H9 (cell line): ENCODE results near the gene IMMP2L. TPM values are rescaled to one million over a fixed set of nuclear protein-coding genes. Genes with fewer than 3 reads are reported as not detected.
"Not testable (repeated sequence)": the region's sequence is repeated elsewhere in the genome, so short reads cannot be mapped to it uniquely, and the experiment has no call there.

Experiments
- DNase-seq: peaks from one replicate; pipeline ENCODE4 v3.0.0-alpha.2; 2017
- H2AFZ ChIP-seq: one replicate; pipeline ENCODE4 v1.6.1; 2013; ENCODE audit warnings: mild to moderate bottlenecking, low read length, control low read depth, moderate library complexity
- H2AK5ac ChIP-seq: 2 replicates; pipeline ENCODE4 v1.6.1; 2013; ENCODE audit warnings: low read length, control low read depth, mixed read lengths; ENCODE audit not compliant: insufficient read length
- H2BK120ac ChIP-seq: one replicate; pipeline ENCODE4 v1.6.1; 2013; ENCODE audit warnings: low read depth, mild to moderate bottlenecking, low read length, control low read depth, inconsistent platforms; ENCODE audit not compliant: poor library complexity, severe bottlenecking
- H2BK12ac ChIP-seq: 2 replicates; pipeline ENCODE4 v1.6.1; 2013; ENCODE audit warnings: low read length, control low read depth, mixed read lengths, low read depth; ENCODE audit not compliant: insufficient read length
- H2BK15ac ChIP-seq: 2 replicates; pipeline ENCODE4 v1.6.1; 2013; ENCODE audit warnings: low read depth, low read length, control low read depth
- H2BK20ac ChIP-seq: one replicate; pipeline ENCODE4 v1.6.1; 2013; ENCODE audit warnings: low read depth, mild to moderate bottlenecking, low read length, control low read depth, inconsistent platforms; ENCODE audit not compliant: poor library complexity, severe bottlenecking
- H2BK5ac ChIP-seq: 2 replicates; pipeline ENCODE4 v1.6.1; 2013; ENCODE audit warnings: low read length, control low read depth, mixed read lengths; ENCODE audit not compliant: insufficient read length
- H3K14ac ChIP-seq: 2 replicates; pipeline ENCODE4 v1.6.1; 2013; ENCODE audit warnings: low read length, control low read depth; ENCODE audit not compliant: insufficient read depth
- H3K18ac ChIP-seq: 2 replicates; pipeline ENCODE4 v1.6.1; 2013; ENCODE audit warnings: low read depth, mild to moderate bottlenecking, mixed read lengths, low read length, control low read depth; ENCODE audit not compliant: insufficient read length
- H3K23ac ChIP-seq: 2 replicates; pipeline ENCODE4 v1.6.1; 2013; ENCODE audit warnings: low read length, control low read depth, mixed read lengths, low read depth; ENCODE audit not compliant: insufficient read length
- H3K23me2 ChIP-seq: 2 replicates; pipeline ENCODE4 v1.6.1; 2013; ENCODE audit warnings: low read depth, mild to moderate bottlenecking, mixed read lengths, low read length, control low read depth; ENCODE audit not compliant: insufficient read length, poor library complexity, severe bottlenecking
- H3K27ac ChIP-seq: 2 replicates; pipeline ENCODE4 v1.5.1; 2013; ENCODE audit warnings: low read length, control low read depth, mixed read lengths, low read depth; ENCODE audit not compliant: insufficient read length
- H3K27me3 ChIP-seq: 2 replicates; pipeline ENCODE4 v1.6.1; 2013; ENCODE audit warnings: low read length, control low read depth, inconsistent platforms; ENCODE audit not compliant: insufficient read depth
- H3K4ac ChIP-seq: 2 replicates; pipeline ENCODE4 v1.6.1; 2013; ENCODE audit warnings: low read depth, mild to moderate bottlenecking, control low read depth, inconsistent platforms, low read length, moderate library complexity
- H3K4me1 ChIP-seq: 2 replicates; pipeline ENCODE4 v1.6.1; 2013; ENCODE audit warnings: low read length, control low read depth, inconsistent platforms; ENCODE audit not compliant: insufficient read depth
- H3K4me2 ChIP-seq: 2 replicates; pipeline ENCODE4 v1.6.1; 2013; ENCODE audit warnings: low read length, control low read depth, mixed read lengths; ENCODE audit not compliant: insufficient read length, insufficient read depth
- H3K56ac ChIP-seq: 2 replicates; pipeline ENCODE4 v1.6.1; 2013; ENCODE audit warnings: low read depth, mild to moderate bottlenecking, mixed read lengths, low read length, control low read depth; ENCODE audit not compliant: insufficient read length
- H3K79me1 ChIP-seq: 2 replicates; pipeline ENCODE4 v1.6.1; 2013; ENCODE audit warnings: low read depth, mild to moderate bottlenecking, moderate library complexity, low read length, control low read depth, inconsistent platforms; ENCODE audit not compliant: insufficient read depth, poor library complexity, severe bottlenecking
- H3K79me2 ChIP-seq: 2 replicates; pipeline ENCODE4 v1.6.1; 2013; ENCODE audit warnings: low read length, control low read depth, inconsistent platforms; ENCODE audit not compliant: insufficient read depth
- H3K9ac ChIP-seq: 2 replicates; pipeline ENCODE4 v1.6.1; 2013; ENCODE audit warnings: low read length, control low read depth, mixed read lengths; ENCODE audit not compliant: insufficient read length; ENCODE audit errors: extremely low read depth
- H3K9me3 ChIP-seq: one replicate; pipeline ENCODE4 v1.6.1; 2013; ENCODE audit warnings: low read depth, low read length, inconsistent platforms; ENCODE audit not compliant: control insufficient read depth
- H3T11ph ChIP-seq: one replicate; pipeline ENCODE4 v1.6.1; 2013; ENCODE audit warnings: mild to moderate bottlenecking, low read length, control low read depth, inconsistent platforms
- H4K20me1 ChIP-seq: one replicate; pipeline ENCODE4 v1.6.1; 2013; ENCODE audit not compliant: control insufficient read depth, insufficient read length, insufficient read depth
- H4K5ac ChIP-seq: 2 replicates; pipeline ENCODE4 v1.6.1; 2013; ENCODE audit warnings: low read depth, mild to moderate bottlenecking, mixed read lengths, low read length, control low read depth; ENCODE audit not compliant: insufficient read length
- H4K8ac ChIP-seq: replicated peaks from 2 replicates; pipeline ENCODE4 v1.6.1; 2013; ENCODE audit warnings: low read length, control low read depth, mixed read lengths, low read depth; ENCODE audit not compliant: insufficient read length
- H4K91ac ChIP-seq: 2 replicates; pipeline ENCODE4 v1.6.1; 2013; ENCODE audit warnings: low read depth, mild to moderate bottlenecking, moderate library complexity, mixed read lengths, low read length, control low read depth; ENCODE audit not compliant: insufficient read length
- H3K27ac Mint-ChIP-seq, 3 experiments: 2 replicates in 2 of 3; 3 replicates in 1 of 3; pipeline ENCODE4 v1.8.0; 2020 to 2021; ENCODE audit warnings: mixed read lengths in 3 of 3, mild to moderate bottlenecking in 1 of 3, moderate library complexity in 1 of 3
- H3K27me3 Mint-ChIP-seq: 2 replicates; pipeline ENCODE4 v1.8.0; 2021; ENCODE audit warnings: low read depth, mild to moderate bottlenecking, moderate library complexity, mixed read lengths
- H3K36me3 Mint-ChIP-seq, 3 experiments: 2 replicates in 2 of 3; 3 replicates in 1 of 3; pipeline ENCODE4 v1.8.0; 2020 to 2021; ENCODE audit warnings: low read depth in 3 of 3, mixed read lengths in 3 of 3; ENCODE audit not compliant: insufficient read depth in 1 of 3
- H3K4me1 Mint-ChIP-seq, 2 experiments: 2 replicates each; pipeline ENCODE4 v1.8.0; 2020; ENCODE audit warnings: mixed read lengths in 2 of 2
- H3K4me3 Mint-ChIP-seq, 2 experiments: 2 replicates in 1 of 2; 3 replicates in 1 of 2; pipeline ENCODE4 v1.8.0; 2020 to 2021; ENCODE audit warnings: mild to moderate bottlenecking in 2 of 2, mixed read lengths in 2 of 2, moderate library complexity in 1 of 2
- H3K9me3 Mint-ChIP-seq, 2 experiments: 2 replicates in 1 of 2; 3 replicates in 1 of 2; pipeline ENCODE4 v1.8.0; 2020; ENCODE audit warnings: mild to moderate bottlenecking in 2 of 2, mixed read lengths in 2 of 2, moderate library complexity in 1 of 2
- WGBS: extraction: QIAGEN DNeasy Blood & Tissue Kit; methylation state at CpG from one replicate; pipeline ENCODE4 v1.1.7; 2013; ENCODE audit warnings: missing lambda C conversion rate, low lambda C conversion rate, mixed read lengths; ENCODE audit not compliant: insufficient read length; ENCODE audit errors: extremely low coverage; 5-methylcytosine and 5-hydroxymethylcytosine counted together
- total RNA-seq: library from RNA; stranded (reverse); gene quantifications from 2 replicates; pipeline ENCODE4 v1.2.1, GENCODE V29; 2021
- TF ChIP-seq, protein P1 (sequence below): fragments of 200-600 bp; sonication (generic); conservative IDR thresholded peaks from 3 replicates; pipeline ENCODE4 v1.8.0; 2021; ENCODE audit warnings: antibody characterized with exemption, mild to moderate bottlenecking

Gene IMMP2L
- total RNA-seq, 1 experiment from 2014 or later, result 14.7 TPM

DNA sequence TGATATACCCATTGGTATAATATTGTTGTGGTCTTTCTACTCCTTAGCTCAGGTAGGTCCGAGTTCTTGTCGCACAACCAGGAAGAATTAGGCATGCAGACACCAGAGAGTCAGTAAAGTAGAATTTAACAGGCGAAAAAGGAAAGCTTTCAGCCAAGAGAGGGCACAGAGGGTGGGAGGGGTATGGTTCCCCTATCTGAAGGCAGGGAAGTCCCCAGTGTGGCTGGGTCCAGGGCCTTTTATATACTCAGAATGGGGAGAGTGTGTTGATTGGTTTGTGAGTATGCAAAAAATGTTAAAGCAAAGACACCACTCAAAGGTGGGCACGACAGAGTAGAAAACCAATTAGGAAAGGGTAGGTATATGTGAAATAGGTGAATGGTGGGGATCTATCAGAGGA lies 53.9 kb downstream of the IMMP2L start:
- Histone ChIP-seq H3K79me2 (no peaks in the 10 kb centered on the region), H3K56ac (no peak overlapping the region), H2AFZ (no peak overlapping the region), H2BK12ac (no peak overlapping the region), H3K4me1 (no peaks in the 10 kb centered on the region), H3K4ac (no peak overlapping the region), H3K23me2 (no peaks in the 10 kb centered on the region), H3K23ac (no peak overlapping the region), H2AK5ac (no peak overlapping the region), H3K9ac (no peak overlapping the region), H2BK120ac (no peak overlapping the region), H2BK5ac (no peak overlapping the region), H3K4me2 (no peak overlapping the region), H4K20me1 (no peaks in the 10 kb centered on the region), H4K8ac (no peak overlapping the region), H3K27me3 (no peaks in the 10 kb centered on the region), H2BK20ac (no peak overlapping the region), H3K9me3 (no peaks in the 10 kb centered on the region), H3K18ac (no peak overlapping the region), H3T11ph (no peak overlapping the region), H4K91ac (no peak overlapping the region), H2BK15ac (no peak overlapping the region), H3K79me1 (no peaks in the 10 kb centered on the region), H3K14ac (no peak overlapping the region), H3K27ac (no peak overlapping the region), H4K5ac (no peak overlapping the region)
- TF ChIP-seq, protein P1, sequence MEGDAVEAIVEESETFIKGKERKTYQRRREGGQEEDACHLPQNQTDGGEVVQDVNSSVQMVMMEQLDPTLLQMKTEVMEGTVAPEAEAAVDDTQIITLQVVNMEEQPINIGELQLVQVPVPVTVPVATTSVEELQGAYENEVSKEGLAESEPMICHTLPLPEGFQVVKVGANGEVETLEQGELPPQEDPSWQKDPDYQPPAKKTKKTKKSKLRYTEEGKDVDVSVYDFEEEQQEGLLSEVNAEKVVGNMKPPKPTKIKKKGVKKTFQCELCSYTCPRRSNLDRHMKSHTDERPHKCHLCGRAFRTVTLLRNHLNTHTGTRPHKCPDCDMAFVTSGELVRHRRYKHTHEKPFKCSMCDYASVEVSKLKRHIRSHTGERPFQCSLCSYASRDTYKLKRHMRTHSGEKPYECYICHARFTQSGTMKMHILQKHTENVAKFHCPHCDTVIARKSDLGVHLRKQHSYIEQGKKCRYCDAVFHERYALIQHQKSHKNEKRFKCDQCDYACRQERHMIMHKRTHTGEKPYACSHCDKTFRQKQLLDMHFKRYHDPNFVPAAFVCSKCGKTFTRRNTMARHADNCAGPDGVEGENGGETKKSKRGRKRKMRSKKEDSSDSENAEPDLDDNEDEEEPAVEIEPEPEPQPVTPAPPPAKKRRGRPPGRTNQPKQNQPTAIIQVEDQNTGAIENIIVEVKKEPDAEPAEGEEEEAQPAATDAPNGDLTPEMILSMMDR, result no peak
- peaks cover 2 to 5% of the 10 kb centered on the region in 2 experiments; a peak in 4 of 5 replicates for H3K9me3 Mint-ChIP-seq
- H3K36me3 Mint-ChIP-seq, result peaks cover 0 to 8% (median 0%) of the 10 kb centered on the region in 3 experiments; a peak in 4 of 7 replicates
- no peak for DNase-seq
- H3K4me3 Mint-ChIP-seq, result no peak overlapping the region
- peaks cover 6 to 10% of the 10 kb centered on the region in 2 experiments for H3K4me1 Mint-ChIP-seq
- H3K27ac Mint-ChIP-seq, result no peak overlapping the region; a peak in 1 of 7 replicates
- H3K27me3 Mint-ChIP-seq, result no peaks in the 10 kb centered on the region
- WGBS, result no CpG with 5 or more reads among the region's 4 CpGs

DNA sequence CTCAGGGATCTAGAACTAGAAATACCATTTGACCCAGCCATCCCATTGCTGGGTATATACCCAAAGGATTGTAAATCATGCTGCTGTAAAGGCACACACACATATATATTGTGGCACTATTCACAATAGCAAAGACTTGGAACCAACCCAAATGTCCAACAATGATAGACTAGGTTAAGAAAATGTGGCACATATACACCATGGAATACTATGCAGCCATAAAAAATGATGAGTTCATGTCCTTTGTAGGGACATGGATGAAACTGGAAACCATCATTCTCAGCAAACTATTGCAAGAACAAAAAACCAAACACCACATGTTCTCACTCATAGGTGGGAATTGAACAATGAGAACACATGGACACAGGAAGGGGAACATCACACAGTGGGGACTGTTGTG lies 56.9 kb downstream of the IMMP2L start:
- not testable (repeated sequence) for DNase-seq, H3K4me1 Mint-ChIP-seq
- H3K36me3 Mint-ChIP-seq, result peaks cover under 1 to 21% (median 9%) of the 10 kb centered on the region in 3 experiments; a peak in 6 of 7 replicates

More for the DNA sequence above, 56.9 kb downstream of the IMMP2L start:
- H3K9me3 Mint-ChIP-seq, result peaks cover 15 to 18% of the 10 kb centered on the region in 2 experiments
- not testable (repeated sequence) for H3K27me3 Mint-ChIP-seq, H3T11ph ChIP-seq, H2BK12ac ChIP-seq, H3K23me2 ChIP-seq, H4K8ac ChIP-seq, H3K27ac ChIP-seq, H3K79me1 ChIP-seq, H2AK5ac ChIP-seq, H3K79me2 ChIP-seq, H3K27me3 ChIP-seq, H4K91ac ChIP-seq, H3K27ac Mint-ChIP-seq, H2BK15ac ChIP-seq, H2BK5ac ChIP-seq, H2BK120ac ChIP-seq, H3K4ac ChIP-seq, H3K4me2 ChIP-seq, H3K14ac ChIP-seq, H3K23ac ChIP-seq, H3K9ac ChIP-seq, H2BK20ac ChIP-seq, H3K4me3 Mint-ChIP-seq, H3K4me1 ChIP-seq, H4K20me1 ChIP-seq, H3K56ac ChIP-seq, H3K9me3 ChIP-seq, H4K5ac ChIP-seq, H3K18ac ChIP-seq, H2AFZ ChIP-seq
